PC-9 (cell line): ENCODE measurements around the gene ZMIZ1.

ENCODE experiments used
- CTCF ChIP-seq: fragments of 200-600 bp; sonication (generic); conservative IDR thresholded peaks from 2 replicates; pipeline ENCODE4 v1.6.1; 2017; ENCODE audit warnings: mixed run types, antibody characterized with exemption, mild to moderate bottlenecking, moderate library complexity
- EZH2 ChIP-seq: fragments of 200-600 bp; sonication (generic); IDR thresholded peaks from 2 replicates; pipeline ENCODE4 v1.8.0; 2017; ENCODE audit warnings: antibody characterized with exemption, low read depth

DNA sequence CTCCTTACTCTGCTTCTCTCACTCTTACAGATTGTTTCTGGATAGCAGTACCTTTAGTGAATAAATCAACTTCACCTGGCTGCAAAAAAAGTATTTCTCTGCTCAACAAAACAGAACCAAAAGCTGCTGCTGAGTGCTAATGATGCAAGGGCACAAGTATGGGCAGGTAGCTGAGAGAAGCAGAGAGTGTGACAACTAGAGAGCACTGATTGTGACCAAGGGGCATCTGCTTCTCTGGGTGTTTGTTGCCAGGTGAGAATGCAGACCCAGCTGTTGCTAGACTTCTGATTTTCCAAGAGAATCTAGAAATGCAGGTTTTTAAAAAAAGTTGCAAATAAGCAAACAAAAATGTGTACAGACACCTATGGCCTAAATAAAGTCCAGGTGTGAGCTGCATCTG lies 253.2 kb downstream of the ZMIZ1 start:
- TF ChIP-seq CTCF: no peak
- TF ChIP-seq EZH2: no peak
